ENCODE results near the gene FOXP2. TPM values are rescaled to one million over a fixed set of nuclear protein-coding genes. Genes with fewer than 3 reads are reported as not detected.
"Not testable (repeated sequence)": the region's sequence is repeated elsewhere in the genome, so short reads cannot be mapped to it uniquely, and the experiment has no call there.

FOXP2 gene
- total and polyA plus RNA-seq, 2 donors (not counting 3 experiments of a cell fraction or from before 2014, with no cell fraction given) = 0.37 to 2.7 TPM

DNA sequence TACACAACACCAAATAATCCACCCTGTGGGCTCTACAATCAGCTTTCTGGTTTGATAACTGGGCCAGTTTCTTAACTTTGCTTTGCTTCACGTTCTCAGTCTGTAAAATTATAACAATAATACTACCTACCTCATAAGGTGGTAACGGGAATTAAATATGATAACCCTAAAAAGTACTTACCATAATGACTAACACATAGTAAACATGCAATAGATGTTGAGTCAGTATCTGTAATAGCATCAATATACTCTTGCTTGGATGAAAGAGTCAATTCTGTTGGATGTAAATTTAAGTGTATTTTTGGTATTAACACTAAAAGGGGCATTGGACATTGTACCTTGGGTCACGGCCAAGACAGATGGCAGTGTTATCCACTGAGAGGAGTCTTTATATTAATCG lies 160.5 kb downstream of the FOXP2 start:
- no peaks in the 10 kb centered on the region for H3K9me3 ChIP-seq (replicated peaks; ENCODE audit: control insufficient read depth, insufficient read depth, low read length)
- no TSS peak for BruUV-seq (replicated peaks)

GRCh38 chr7:114580963-114581362 lies 166.3 kb downstream of the FOXP2 start:
- H3K4me3 ChIP-seq (replicated peaks in 1 of 3; ENCODE audit: insufficient read depth in 1 of 3, low read depth in 1 of 3, low read length in 3 of 3); intact Hi-C loops (cut with micrococcal nuclease); H3K9me3 ChIP-seq (replicated peaks; ENCODE audit: control insufficient read depth, insufficient read depth, low read length); FAIRE-seq; H4K20me1 ChIP-seq (replicated peaks; ENCODE audit: control insufficient read depth, extremely low read depth, insufficient read depth, low read length); H3K79me2 ChIP-seq (ENCODE audit: control insufficient read depth, insufficient read depth, low read length); POLR2A ChIA-PET; CTCF ChIA-PET; H2AFZ ChIP-seq (ENCODE audit: low read depth, low read length); H3K9ac ChIP-seq (replicated peaks; ENCODE audit: extremely low read depth, insufficient read depth, low read length); H3K27me3 ChIP-seq (ENCODE audit: control insufficient read depth in 2 of 2, insufficient read depth in 2 of 2, low read length in 2 of 2); BruUV-seq (replicated peaks); H3K36me3 ChIP-seq (ENCODE audit: control insufficient read depth in 2 of 2, extremely low read depth in 1 of 2, insufficient read depth in 2 of 2, low read length in 2 of 2); H3K27ac ChIP-seq (ENCODE audit: insufficient read depth, low read depth, low read length); H3K4me1 ChIP-seq (ENCODE audit: control insufficient read depth, extremely low read depth, insufficient read depth, low read length); H3K9me1 ChIP-seq (replicated peaks; ENCODE audit: control insufficient read depth, extremely low read depth, insufficient read depth, low read length); DNase-seq (ENCODE audit: low read depth, low spot score); H3K4me2 ChIP-seq (ENCODE audit: insufficient read depth, low read length); dilution Hi-C loops (cut with MboI; ENCODE audit: extremely low pct_ligation_motif_present, low sequenced_read_pairs): not testable (repeated sequence)

More for the DNA sequence above, 160.5 kb downstream of the FOXP2 start:
- no peak overlapping the region for H3K4me2 ChIP-seq (ENCODE audit: insufficient read depth, low read length)
- no peak overlapping the region for H3K4me3 ChIP-seq (replicated peaks in 1 of 3; ENCODE audit: insufficient read depth in 1 of 3, low read depth in 1 of 3, low read length in 3 of 3)
- intact Hi-C loops (cut with micrococcal nuclease) = no loop called here
- no peaks in the 10 kb centered on the region for H3K27me3 ChIP-seq (ENCODE audit: control insufficient read depth in 2 of 2, insufficient read depth in 2 of 2, low read length in 2 of 2)
- TF ChIP-seq EZH2 (IDR thresholded peaks at IDR 0.05; ENCODE audit: borderline replicate concordance, low read depth, low read length, severe bottlenecking) (no peak), POLR2A (IDR thresholded peaks at IDR 0.05; ENCODE audit: low read depth, low read length) (no peak), MAX (IDR thresholded peaks at IDR 0.05; ENCODE audit: insufficient read depth, insufficient read length) (no peak), GATA2 (IDR thresholded peaks at IDR 0.05; ENCODE audit: insufficient read depth, insufficient read length, low read depth, low read length) (no peak), FOS (IDR thresholded peaks at IDR 0.05; ENCODE audit: borderline replicate concordance, insufficient read depth, low read length) (no peak), JUN (IDR thresholded peaks at IDR 0.05; ENCODE audit: borderline replicate concordance, insufficient read depth, insufficient read length, low read depth) (no peak), POLR2AphosphoS5 (IDR thresholded peaks at IDR 0.05; ENCODE audit: insufficient read depth, low read depth, low read length) (no peak), MYC (IDR thresholded peaks at IDR 0.05; ENCODE audit: low read depth, low read length) (no peak)
- TF ChIP-seq, protein P1, sequence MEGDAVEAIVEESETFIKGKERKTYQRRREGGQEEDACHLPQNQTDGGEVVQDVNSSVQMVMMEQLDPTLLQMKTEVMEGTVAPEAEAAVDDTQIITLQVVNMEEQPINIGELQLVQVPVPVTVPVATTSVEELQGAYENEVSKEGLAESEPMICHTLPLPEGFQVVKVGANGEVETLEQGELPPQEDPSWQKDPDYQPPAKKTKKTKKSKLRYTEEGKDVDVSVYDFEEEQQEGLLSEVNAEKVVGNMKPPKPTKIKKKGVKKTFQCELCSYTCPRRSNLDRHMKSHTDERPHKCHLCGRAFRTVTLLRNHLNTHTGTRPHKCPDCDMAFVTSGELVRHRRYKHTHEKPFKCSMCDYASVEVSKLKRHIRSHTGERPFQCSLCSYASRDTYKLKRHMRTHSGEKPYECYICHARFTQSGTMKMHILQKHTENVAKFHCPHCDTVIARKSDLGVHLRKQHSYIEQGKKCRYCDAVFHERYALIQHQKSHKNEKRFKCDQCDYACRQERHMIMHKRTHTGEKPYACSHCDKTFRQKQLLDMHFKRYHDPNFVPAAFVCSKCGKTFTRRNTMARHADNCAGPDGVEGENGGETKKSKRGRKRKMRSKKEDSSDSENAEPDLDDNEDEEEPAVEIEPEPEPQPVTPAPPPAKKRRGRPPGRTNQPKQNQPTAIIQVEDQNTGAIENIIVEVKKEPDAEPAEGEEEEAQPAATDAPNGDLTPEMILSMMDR (IDR thresholded peaks at IDR 0.05; ENCODE audit: extremely low read depth in 1 of 2, insufficient read depth in 1 of 2, low read depth in 1 of 2, low read length in 2 of 2) = no peak
- POLR2A ChIA-PET = no interaction called here
- dilution Hi-C loops (cut with MboI; ENCODE audit: extremely low pct_ligation_motif_present, low sequenced_read_pairs) = no loop called here
- no peaks in the 10 kb centered on the region for H3K9me1 ChIP-seq (replicated peaks; ENCODE audit: control insufficient read depth, extremely low read depth, insufficient read depth, low read length)
- no peak overlapping the region for H3K9ac ChIP-seq (replicated peaks; ENCODE audit: extremely low read depth, insufficient read depth, low read length)
- DNase-seq (ENCODE audit: low read depth, low spot score) = no peak
- H4K20me1 ChIP-seq (replicated peaks; ENCODE audit: control insufficient read depth, extremely low read depth, insufficient read depth, low read length) = no peaks in the 10 kb centered on the region
- H3K36me3 ChIP-seq (ENCODE audit: control insufficient read depth in 2 of 2, extremely low read depth in 1 of 2, insufficient read depth in 2 of 2, low read length in 2 of 2) = no peaks in the 10 kb centered on the region
- H3K79me2 ChIP-seq (ENCODE audit: control insufficient read depth, insufficient read depth, low read length) = no peaks in the 10 kb centered on the region
- no peak for FAIRE-seq
- H3K4me1 ChIP-seq (ENCODE audit: control insufficient read depth, extremely low read depth, insufficient read depth, low read length) = no peaks in the 10 kb centered on the region
- no peak overlapping the region for H3K27ac ChIP-seq (ENCODE audit: insufficient read depth, low read depth, low read length)
- no peak overlapping the region for H2AFZ ChIP-seq (ENCODE audit: low read depth, low read length)
- CTCF ChIA-PET = no interaction called here

Measured in endothelial cell of umbilical vein (primary cell).